Measurements from ENCODE around the gene EFEMP2.

The EFEMP2 gene

GRCh38 chr11:65865550-65866172 is 6.9 kb downstream of the EFEMP2 start:
- FAIRE-seq, result no peak

- FAIRE-seq, result no peak
Observed at GRCh38 chr11:65864706-65865471, 7.7 kb downstream of the EFEMP2 start.

- no peak for FAIRE-seq
Observed at GRCh38 chr11:65863889-65864705, 8.5 kb downstream of the EFEMP2 start.

- no peak for FAIRE-seq
Observed at GRCh38 chr11:65862941-65863888, 9.4 kb downstream of the EFEMP2 start.

GRCh38 chr11:65862191-65862735 is 10.3 kb downstream of the EFEMP2 start:
- no peak for FAIRE-seq

- no peak for FAIRE-seq
Observed at GRCh38 chr11:65861533-65862183, 10.9 kb downstream of the EFEMP2 start.

- FAIRE-seq, result no peak
Observed at GRCh38 chr11:65861165-65861505, 11.5 kb downstream of the EFEMP2 start.

- peak; percentile 92 for FAIRE-seq
Observed at GRCh38 chr11:65860278-65861164, 12.1 kb downstream of the EFEMP2 start, which contains the start of gene MUS81. Gene MUS81 (plus strand): TSS chr11:65860433. CDS start chr11:65860754, 321 bp downstream.

- no peak for FAIRE-seq
Observed at GRCh38 chr11:65859812-65860277, 12.8 kb downstream of the EFEMP2 start.

GRCh38 chr11:65859095-65859811 is 13.3 kb downstream of the EFEMP2 start:
- peak; percentile 92 for FAIRE-seq

- FAIRE-seq, result no peak
Observed at GRCh38 chr11:65858681-65859087, 13.9 kb downstream of the EFEMP2 start.

GRCh38 chr11:65857853-65858680 is 14.5 kb downstream of the EFEMP2 start, which contains the start of gene CFL1:
Gene CFL1 (minus strand): TSS chr11:65858180. CDS start chr11:65858099, 81 bp downstream.
- peak; percentile 92 for FAIRE-seq

- FAIRE-seq, result no peak
Observed at GRCh38 chr11:65857500-65857852, 15.1 kb downstream of the EFEMP2 start.

- FAIRE-seq, result no peak
Observed at GRCh38 chr11:65856689-65857499, 15.7 kb downstream of the EFEMP2 start.

GRCh38 chr11:65855927-65856363 is 16.7 kb downstream of the EFEMP2 start:
- FAIRE-seq, result no peak

- FAIRE-seq, result no peak
Observed at GRCh38 chr11:65854852-65855837, 17.5 kb downstream of the EFEMP2 start.

Data from A204.1 (cell line).